ENCODE results near the gene MED27.

- TF ChIP-seq MAFK (IDR thresholded peaks at IDR 0.05; ENCODE audit: low read depth, low read length): no peak
- TF ChIP-seq POLR2A (IDR thresholded peaks at IDR 0.05; ENCODE audit: control extremely low read depth in 1 of 2, low read depth in 2 of 2, low read length in 2 of 2): no peak
- no peak for TF ChIP-seq JUN (IDR thresholded peaks at IDR 0.05; ENCODE audit: low read depth, low read length)
- TF ChIP-seq SIN3A (conservative IDR thresholded peaks at IDR 0.05 in 1 of 2, IDR thresholded peaks at IDR 0.05 in 1 of 2; ENCODE audit: low read depth in 1 of 2, low read length in 2 of 2): no peak
- TF ChIP-seq EZH2 (IDR thresholded peaks at IDR 0.05; ENCODE audit: low read depth, low read length, severe bottlenecking): no peak
- no peak for TF ChIP-seq CTCF (IDR thresholded peaks at IDR 0.05; ENCODE audit: control extremely low read depth in 1 of 3, insufficient read depth in 1 of 3, low read depth in 1 of 3, low read length in 3 of 3)
- TF ChIP-seq TEAD4 (IDR thresholded peaks at IDR 0.05; ENCODE audit: low read depth, low read length): no peak
- TF ChIP-seq CREB1 (IDR thresholded peaks at IDR 0.05): no peak
- no peak for TF ChIP-seq MAX (IDR thresholded peaks at IDR 0.05)
- no peak for TF ChIP-seq BACH1 (IDR thresholded peaks at IDR 0.05; ENCODE audit: low read length)
- no peak for TF ChIP-seq POLR2AphosphoS5 (IDR thresholded peaks at IDR 0.05; ENCODE audit: low read depth, low read length)
- no peak for TF ChIP-seq SP1 (IDR thresholded peaks at IDR 0.05; ENCODE audit: low read depth, low read length)
These were observed 217.4 kb downstream of the MED27 start for GRCh38 chr9:131862261-131862660.
